Mucosa of descending colon (tissue), 3 donors: ENCODE results near the gene CARD19. TPM values are rescaled to one million over a fixed set of nuclear protein-coding genes. Genes with fewer than 3 reads are reported as not detected.
A peak's percentile ranks its signal among the peaks of the same experiment; 100 is the strongest.

ENCODE experiments used
- ATAC-seq: fragments of 200-7000 bp; cut with Tn5 transposase; one replicate; pipeline ENCODE4 v1.9.1; 2020; ENCODE audit warnings: mild to moderate bottlenecking, moderate library complexity
- DNase-seq, 3 donors: peaks; one replicate each; pipeline ENCODE4 v3.0.0-alpha.2; 2020
- H3K36me3 ChIP-seq: fragments of 200-600 bp; one replicate; pipeline ENCODE4 v1.8.0; 2021; ENCODE audit warnings: low read depth, mild to moderate bottlenecking
- H3K4me1 ChIP-seq: fragments of 200-600 bp; one replicate; pipeline ENCODE4 v1.8.0; 2021; ENCODE audit warnings: low read depth, mild to moderate bottlenecking
- H3K4me3 ChIP-seq: fragments of 200-600 bp; one replicate; pipeline ENCODE4 v1.8.0; 2021; ENCODE audit warnings: mild to moderate bottlenecking
- H3K9me3 ChIP-seq: fragments of 200-600 bp; one replicate; pipeline ENCODE4 v1.8.0; 2021; ENCODE audit warnings: mild to moderate bottlenecking
- CTCF ChIP-seq: fragments of 200-600 bp; IDR thresholded peaks from one replicate; pipeline ENCODE4 v1.8.0; 2022; ENCODE audit warnings: antibody characterized with exemption, mild to moderate bottlenecking
- intact Hi-C, 2 donors: fragments of 100-400 bp; cut with DNase I in 1 of 2; cut with micrococcal nuclease in 1 of 2; formaldehyde crosslinking; loops; one replicate each; pipeline versions ENCODE4 v1.11.0 to v1.11.1; 2022; cut with DNase I, micrococcal nuclease
- total RNA-seq, 3 donors: library from RNA; stranded (reverse); fragmentation: NEBNext Ultra II Directional in 2 of 3; extraction: Animal tissue kit (Norgen Biotek cat#: 25700) in 2 of 3; gene quantifications; one replicate each; pipeline versions ENCODE4 v1.2.1 to v1.2.4, GENCODE V29; 2021 to 2023
- donor health status: DM: no; HTN: no; CAD: no; lungs with moderate emphysema.
- donor health status: DM: no; HTN: no; CAD: no.
- donor health status: DM: no; HTN: yes; CAD: no.

The CARD19 gene
- total RNA-seq, 3 donors from 2014 or later: 39.1 to 47.8 (median 44.2) TPM

DNA sequence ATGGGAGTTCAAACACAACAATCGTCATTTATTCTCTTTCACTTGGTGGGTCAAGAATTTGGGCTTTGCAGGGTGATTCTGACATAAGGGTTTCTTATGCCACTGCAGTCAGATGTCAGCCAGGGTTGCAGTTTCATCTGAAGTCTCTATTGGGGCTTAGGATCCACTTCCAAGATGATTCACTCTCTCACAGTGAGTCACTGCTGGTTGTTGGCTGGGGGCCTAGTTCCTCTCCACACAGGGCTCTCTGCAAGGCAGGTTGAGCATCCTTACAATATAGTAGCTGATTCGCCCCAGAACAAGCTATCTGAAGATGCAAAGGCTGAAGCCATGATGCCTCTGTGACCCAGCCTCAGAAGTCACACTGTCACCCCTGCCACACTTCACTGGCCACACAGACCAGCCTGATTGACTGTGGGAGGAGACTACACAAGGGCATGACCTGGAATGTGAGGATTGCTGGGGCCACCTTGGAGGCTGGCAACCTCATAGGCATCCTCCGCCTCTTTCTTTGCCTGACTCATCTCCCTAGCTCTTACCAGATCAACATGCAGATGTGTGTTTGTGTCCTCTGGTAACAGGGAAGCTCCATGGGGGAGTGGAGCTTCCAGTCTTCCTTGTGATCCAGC is 4.5 kb upstream of the CARD19 start:
- Histone ChIP-seq H3K4me3 (no peak overlapping the region), H3K9me3 (no peaks in the 10 kb centered on the region), H3K36me3 (no peaks in the 10 kb centered on the region), H3K4me1 (peaks cover 21% of the 10 kb centered on the region)
- peak in 2 of 3 donors; percentile 21 to 40 for DNase-seq
- intact Hi-C loops: no loop called here
- no peak for ATAC-seq
- TF ChIP-seq CTCF: no peak

DNA sequence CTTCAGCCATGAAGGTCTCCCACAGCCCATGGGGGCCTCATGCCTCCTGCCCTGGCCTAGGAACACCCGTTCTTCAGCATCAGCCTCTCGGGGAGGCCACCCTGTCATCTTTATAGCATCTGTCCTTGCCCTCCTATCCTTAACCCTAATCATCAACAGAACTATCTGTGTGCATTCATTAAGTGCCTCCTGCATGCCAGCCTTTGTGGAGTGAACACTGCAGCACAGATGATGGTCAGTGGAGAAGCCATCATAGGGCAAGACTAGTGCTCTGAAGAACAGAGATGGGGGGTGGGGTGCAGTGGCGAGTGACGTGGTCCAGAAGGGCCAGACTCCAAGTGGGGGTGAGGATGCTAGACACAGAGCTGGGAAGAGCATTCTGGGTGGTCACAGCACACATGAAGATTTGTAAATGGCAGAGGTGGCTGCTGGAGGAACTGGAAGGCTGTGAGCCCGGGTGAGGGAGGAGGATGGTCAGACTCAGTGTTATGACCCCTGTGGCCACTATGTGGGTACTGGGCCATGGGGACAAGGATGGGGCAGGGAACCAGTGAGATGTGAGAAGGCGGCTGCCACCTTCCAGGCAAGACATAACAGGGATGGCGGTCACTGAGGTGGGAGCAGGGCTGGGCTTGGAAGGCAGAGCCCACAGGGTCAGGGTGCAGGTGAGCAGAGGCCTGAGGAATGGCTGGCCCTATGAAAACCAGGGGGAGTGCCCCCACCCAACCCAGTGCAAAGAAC is 3.6 kb upstream of the CARD19 start:
- DNase-seq: peak in 2 of 3 donors; percentile 24 to 55
- H3K4me1 ChIP-seq: peaks cover 29% of the 10 kb centered on the region
- intact Hi-C loops: no loop called here
- TF ChIP-seq CTCF: no peak
- ATAC-seq: no peak
- H3K36me3 ChIP-seq: no peaks in the 10 kb centered on the region
- no peak overlapping the region for H3K4me3 ChIP-seq
- no peaks in the 10 kb centered on the region for H3K9me3 ChIP-seq

- no peaks in the 10 kb centered on the region for H3K9me3 ChIP-seq
- H3K4me1 ChIP-seq: peaks cover 38% of the 10 kb centered on the region
- intact Hi-C loops: no loop called here
- no peak for TF ChIP-seq CTCF
- ATAC-seq: no peak
- H3K36me3 ChIP-seq: no peaks in the 10 kb centered on the region
- DNase-seq: peak; percentile 37 to 66 (median 45)
- H3K4me3 ChIP-seq: no peak overlapping the region
Observed at GRCh38 chr9:93093127-93093876, 2.7 kb upstream of the CARD19 start.

DNA sequence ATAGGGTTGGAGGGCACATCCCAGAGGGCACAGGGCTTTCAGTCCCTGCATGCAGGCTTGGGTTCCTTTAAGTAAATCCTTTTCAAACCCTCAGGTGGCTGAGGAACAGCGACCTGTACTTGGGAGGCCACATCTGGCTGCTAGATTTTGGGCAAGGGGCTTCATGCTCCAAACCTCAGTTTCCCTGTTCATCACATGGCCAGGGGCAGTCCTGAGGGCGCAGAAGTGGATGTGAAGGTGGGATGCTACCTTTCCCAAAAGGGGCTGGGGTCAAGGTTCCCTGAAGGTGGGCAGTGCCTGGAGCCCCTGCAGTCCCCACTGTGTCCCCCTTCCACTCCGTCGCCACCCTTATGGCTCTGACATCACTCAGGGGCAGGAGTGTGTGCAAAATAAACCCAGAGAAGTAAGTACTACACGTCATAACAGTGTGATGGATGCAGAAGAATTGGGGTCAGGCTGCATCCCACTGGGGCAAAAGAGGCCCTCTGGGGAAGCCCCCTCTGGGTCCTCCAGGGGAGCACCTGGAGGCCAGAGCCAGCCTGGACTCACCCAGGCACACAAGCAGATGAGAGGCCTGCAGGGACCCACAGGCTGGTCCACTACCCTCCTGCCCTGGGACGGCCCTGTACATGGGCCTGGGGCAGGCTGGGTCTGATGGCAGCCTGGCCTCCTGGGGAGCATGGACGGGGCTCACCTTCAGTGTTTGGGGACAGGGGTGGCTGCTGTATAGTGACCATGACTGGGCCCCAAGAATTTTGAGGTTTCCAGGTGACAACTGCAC is 1.9 kb upstream of the CARD19 start:
- DNase-seq (peak in 2 of 3 donors; percentile 50 to 69), ATAC-seq (no peak)
- no peak overlapping the region for H3K4me3 ChIP-seq
- intact Hi-C loops: no loop called here
- no peak for TF ChIP-seq CTCF
- no peaks in the 10 kb centered on the region for H3K36me3 ChIP-seq
- H3K4me1 ChIP-seq: peaks cover 44% of the 10 kb centered on the region
- no peaks in the 10 kb centered on the region for H3K9me3 ChIP-seq

DNA sequence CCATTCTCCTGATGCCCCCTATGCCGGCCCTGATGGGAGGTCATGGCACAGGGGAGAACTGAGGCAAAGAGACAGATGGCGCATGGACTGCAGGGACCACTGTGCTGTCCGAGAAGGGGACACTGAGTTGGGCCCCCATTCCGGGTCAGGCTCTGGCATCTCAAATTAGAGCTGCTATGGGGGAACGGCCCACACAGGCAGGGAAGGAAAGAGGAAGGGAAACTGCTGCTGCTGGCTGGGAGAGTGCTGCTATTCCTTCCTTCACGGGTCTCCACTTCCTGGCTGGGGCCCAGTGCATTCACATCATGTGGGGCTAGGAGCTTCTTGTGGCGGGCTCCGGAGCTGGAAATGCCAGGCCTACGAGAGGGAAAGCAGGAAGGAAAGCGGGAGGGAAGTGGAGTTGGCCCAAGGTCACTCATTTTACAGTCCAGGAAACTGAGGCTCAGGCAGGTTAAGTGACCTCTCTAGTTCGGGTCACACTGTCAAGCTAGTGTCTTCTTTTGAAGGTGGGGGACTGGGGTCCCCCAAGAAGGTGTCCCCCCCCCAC is 1.3 kb upstream of the CARD19 start:
- no peak for TF ChIP-seq CTCF
- ATAC-seq: no peak
- H3K9me3 ChIP-seq: no peaks in the 10 kb centered on the region
- no peaks in the 10 kb centered on the region for H3K36me3 ChIP-seq
- peaks cover 50% of the 10 kb centered on the region for H3K4me1 ChIP-seq
- no peak overlapping the region for H3K4me3 ChIP-seq
- intact Hi-C loops: no loop called here
- peak; percentile 64 to 83 (median 73) for DNase-seq
